GM12875 (cell line): ENCODE data around the gene NDC80.

Experiments
- H3K4me3 ChIP-seq: one replicate; pipeline ENCODE4 v1.5.1; 2011; ENCODE audit warnings: low read depth, low read length, control low read depth
- TF ChIP-seq, protein P1 (sequence below): IDR thresholded peaks from 2 replicates; pipeline ENCODE4 v1.5.1; 2011; ENCODE audit warnings: low read depth, mild to moderate bottlenecking, control low read depth, inconsistent platforms, low read length, moderate library complexity, borderline replicate concordance; ENCODE audit not compliant: insufficient read depth

Gene NDC80

DNA sequence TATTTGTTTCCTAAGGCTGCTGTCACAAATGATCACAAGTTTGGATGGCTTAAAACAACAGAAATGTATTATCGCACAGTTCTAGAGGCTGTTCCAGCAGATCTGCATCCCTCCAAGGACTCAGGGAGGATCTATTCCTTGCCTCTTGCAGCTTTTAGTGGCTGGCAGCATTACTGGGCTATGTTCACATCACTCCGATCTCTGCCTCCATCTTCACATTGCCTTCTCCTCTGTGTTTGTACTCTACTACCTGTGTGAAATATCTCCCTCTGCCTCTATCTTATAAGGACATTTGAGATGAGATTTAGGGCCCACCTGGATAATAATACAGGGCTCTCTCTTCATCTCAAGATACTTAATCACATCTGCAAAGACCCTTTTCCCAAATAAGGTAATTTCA lies 18.9 kb downstream of the NDC80 start:
- no peak overlapping the region for H3K4me3 ChIP-seq
- TF ChIP-seq, protein P1, sequence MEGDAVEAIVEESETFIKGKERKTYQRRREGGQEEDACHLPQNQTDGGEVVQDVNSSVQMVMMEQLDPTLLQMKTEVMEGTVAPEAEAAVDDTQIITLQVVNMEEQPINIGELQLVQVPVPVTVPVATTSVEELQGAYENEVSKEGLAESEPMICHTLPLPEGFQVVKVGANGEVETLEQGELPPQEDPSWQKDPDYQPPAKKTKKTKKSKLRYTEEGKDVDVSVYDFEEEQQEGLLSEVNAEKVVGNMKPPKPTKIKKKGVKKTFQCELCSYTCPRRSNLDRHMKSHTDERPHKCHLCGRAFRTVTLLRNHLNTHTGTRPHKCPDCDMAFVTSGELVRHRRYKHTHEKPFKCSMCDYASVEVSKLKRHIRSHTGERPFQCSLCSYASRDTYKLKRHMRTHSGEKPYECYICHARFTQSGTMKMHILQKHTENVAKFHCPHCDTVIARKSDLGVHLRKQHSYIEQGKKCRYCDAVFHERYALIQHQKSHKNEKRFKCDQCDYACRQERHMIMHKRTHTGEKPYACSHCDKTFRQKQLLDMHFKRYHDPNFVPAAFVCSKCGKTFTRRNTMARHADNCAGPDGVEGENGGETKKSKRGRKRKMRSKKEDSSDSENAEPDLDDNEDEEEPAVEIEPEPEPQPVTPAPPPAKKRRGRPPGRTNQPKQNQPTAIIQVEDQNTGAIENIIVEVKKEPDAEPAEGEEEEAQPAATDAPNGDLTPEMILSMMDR = no peak

DNA sequence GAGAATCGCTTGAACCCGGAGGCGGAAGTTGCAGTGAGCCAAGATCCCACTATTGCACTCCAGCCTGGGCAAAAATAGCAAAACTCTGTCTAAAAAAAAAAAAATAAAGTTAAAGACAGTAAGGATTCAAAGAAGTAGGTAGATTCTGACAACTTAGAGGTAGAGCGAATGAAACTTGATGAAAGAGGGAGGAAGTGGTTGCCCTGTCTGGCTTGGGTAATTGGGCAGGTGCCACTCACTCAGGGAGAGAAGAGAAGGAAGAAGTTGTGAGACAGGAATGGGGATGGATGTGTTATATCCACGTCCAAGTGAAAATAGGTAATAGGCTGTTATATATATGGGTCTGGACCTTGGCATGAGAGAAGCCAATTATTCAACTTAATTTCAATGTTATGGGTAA lies 26.3 kb downstream of the NDC80 start:
- H3K4me3 ChIP-seq = no peak overlapping the region
- TF ChIP-seq, protein P1 = no peak

- TF ChIP-seq, protein P1 = no peak
- no peak overlapping the region for H3K4me3 ChIP-seq
Observed at GRCh38 chr18:2602844-2603243, 31.5 kb downstream of the NDC80 start.

DNA sequence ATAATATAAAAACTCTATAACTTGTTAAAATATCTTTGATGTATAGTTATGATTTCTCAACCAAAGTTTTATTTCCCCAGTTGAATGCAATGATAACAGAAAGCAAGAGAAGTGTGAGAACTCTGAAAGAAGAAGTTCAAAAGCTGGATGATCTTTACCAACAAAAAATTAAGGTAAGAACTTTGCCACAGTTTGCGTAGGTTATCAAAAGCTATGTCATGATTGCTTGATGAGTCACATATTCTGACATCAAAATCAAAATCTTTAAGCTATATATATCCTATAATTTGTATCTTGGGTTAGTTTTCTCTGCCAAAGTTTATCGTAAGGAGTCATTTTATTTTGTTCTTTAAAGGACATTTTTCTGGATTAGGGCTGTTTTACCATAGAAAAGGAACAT lies 35.0 kb downstream of the NDC80 start:
- no peak overlapping the region for H3K4me3 ChIP-seq
- TF ChIP-seq, protein P1 = no peak

GRCh38 chr18:2609604-2610003 lies 38.2 kb downstream of the NDC80 start:
- H3K4me3 ChIP-seq = no peak overlapping the region
- TF ChIP-seq, protein P1 = no peak

GRCh38 chr18:2610549-2610948 lies 39.2 kb downstream of the NDC80 start:
- TF ChIP-seq, protein P1 = no peak
- no peak overlapping the region for H3K4me3 ChIP-seq

- H3K4me3 ChIP-seq = no peak overlapping the region
- TF ChIP-seq, protein P1 = no peak
Observed at GRCh38 chr18:2612996-2613395, 41.6 kb downstream of the NDC80 start.
